ENCODE results near the gene DNER. TPM values are rescaled to one million over a fixed set of nuclear protein-coding genes. Genes with fewer than 3 reads are reported as not detected.

Gene DNER
- total RNA-seq, 4 donors from 2014 or later, result 0.41 to 2.6 (median 1.2) TPM

DNA sequence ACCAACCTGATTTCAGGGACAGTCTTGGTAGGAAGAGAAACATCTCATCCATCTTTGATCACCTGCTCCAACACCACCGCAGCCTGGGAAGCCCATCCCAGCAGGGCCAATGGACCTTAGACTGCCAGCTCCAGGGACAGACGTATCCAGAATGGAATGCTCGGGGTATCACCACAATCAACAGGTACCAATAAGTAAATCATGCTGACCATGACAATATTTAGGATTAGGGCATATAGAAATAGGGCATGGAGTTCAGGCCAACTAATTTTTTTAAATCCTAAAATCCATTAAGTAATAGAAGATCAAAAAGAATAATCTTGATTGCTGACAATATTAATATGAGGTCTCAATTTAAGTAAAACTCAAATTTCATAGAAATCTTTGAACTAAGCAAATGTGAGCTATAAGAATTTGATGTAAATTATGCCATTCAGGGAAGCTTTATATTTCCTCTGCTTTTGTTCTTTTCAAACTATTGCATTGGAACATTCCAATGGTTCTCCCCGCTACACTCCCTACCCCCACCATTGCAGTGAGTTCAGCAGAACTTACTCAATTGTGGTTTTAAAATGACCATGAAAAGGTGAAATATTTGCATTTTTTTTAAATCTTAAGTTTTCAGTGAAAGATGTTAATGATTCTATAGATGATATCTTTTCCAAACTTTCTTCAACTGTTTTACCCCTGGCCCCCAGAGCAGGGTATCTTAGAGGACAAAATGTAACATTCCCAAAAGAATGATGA, 138.6 kb downstream of the DNER start:
- H3K4me3 ChIP-seq, result no peak overlapping the region
- no peaks in the 10 kb centered on the region for H3K4me1 ChIP-seq
- no peaks in the 10 kb centered on the region for H3K9me3 ChIP-seq
- DNase-seq, result no peak
- intact Hi-C loops (cut with DNase I; ENCODE audit: low total_unique reads) (loop anchor here (10.0 kb wide), 1 partner anchor 91 kb away; no protein-coding TSS in a partner anchor), in situ Hi-C loops (cut with MboI; ENCODE audit: low sequenced_read_pairs in 4 of 4) (loop anchor here in 2 of 4 donors (25.0 kb wide), 2 partner anchors 438 to 888 kb away; no protein-coding TSS in a partner anchor)
- no peak for ATAC-seq
- no peaks in the 10 kb centered on the region for H3K36me3 ChIP-seq
- no peak for TF ChIP-seq CTCF (IDR thresholded peaks at IDR 0.05 in 4 of 5, conservative IDR thresholded peaks at IDR 0.05 in 1 of 5)
- TF ChIP-seq POLR2A (IDR thresholded peaks at IDR 0.05), result no peak
- no peaks in the 10 kb centered on the region for H3K27me3 ChIP-seq
- H3K27ac ChIP-seq, result no peak overlapping the region

GRCh38 chr2:229572507-229573271, 141.7 kb downstream of the DNER start:
- Histone ChIP-seq H3K27ac (no peak overlapping the region), H3K4me1 (no peaks in the 10 kb centered on the region), H3K27me3 (no peaks in the 10 kb centered on the region), H3K4me3 (no peak overlapping the region), H3K9me3 (no peaks in the 10 kb centered on the region), H3K36me3 (no peaks in the 10 kb centered on the region)
- ATAC-seq (no peak), DNase-seq (no peak)
- intact Hi-C loops (cut with DNase I; ENCODE audit: low total_unique reads), result loop anchor here (10.0 kb wide), 1 partner anchor 88 kb away; no protein-coding TSS in a partner anchor
- TF ChIP-seq CTCF (IDR thresholded peaks at IDR 0.05 in 4 of 5, conservative IDR thresholded peaks at IDR 0.05 in 1 of 5), result no peak
- TF ChIP-seq POLR2A (IDR thresholded peaks at IDR 0.05), result no peak
- in situ Hi-C loops (cut with MboI; ENCODE audit: low sequenced_read_pairs in 4 of 4), result no loop called here

DNA sequence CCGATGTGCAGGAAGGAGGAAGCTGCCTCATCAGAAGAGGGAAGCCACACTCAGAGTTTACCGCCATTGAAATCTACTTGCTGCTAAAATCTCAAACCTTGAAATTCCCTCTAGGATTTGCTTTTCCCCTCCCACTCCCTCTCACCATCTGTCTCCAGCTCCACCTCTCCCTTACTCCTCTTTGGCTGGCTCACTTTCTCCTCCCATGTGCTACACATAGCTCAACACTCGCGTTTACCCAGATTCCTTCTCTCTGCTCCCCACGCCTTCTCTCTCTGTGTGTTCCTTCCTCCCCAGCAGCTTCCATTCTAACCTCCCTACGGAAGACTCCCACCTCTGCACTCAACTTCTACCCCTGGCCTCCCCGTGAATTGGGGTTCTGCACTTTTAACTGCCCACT, 143.1 kb downstream of the DNER start:
- DNase-seq, result no peak
- TF ChIP-seq CTCF (IDR thresholded peaks at IDR 0.05 in 4 of 5, conservative IDR thresholded peaks at IDR 0.05 in 1 of 5) (no peak), POLR2A (IDR thresholded peaks at IDR 0.05) (no peak)
- no peak for ATAC-seq
- Histone ChIP-seq H3K36me3 (no peaks in the 10 kb centered on the region), H3K27me3 (no peaks in the 10 kb centered on the region), H3K27ac (no peak overlapping the region), H3K9me3 (no peaks in the 10 kb centered on the region), H3K4me3 (no peak overlapping the region), H3K4me1 (no peaks in the 10 kb centered on the region)
- intact Hi-C loops (cut with DNase I; ENCODE audit: low total_unique reads) (loop anchor here (10.0 kb wide), 1 partner anchor 86 kb away; no protein-coding TSS in a partner anchor), in situ Hi-C loops (cut with MboI; ENCODE audit: low sequenced_read_pairs in 4 of 4) (no loop called here)

DNA sequence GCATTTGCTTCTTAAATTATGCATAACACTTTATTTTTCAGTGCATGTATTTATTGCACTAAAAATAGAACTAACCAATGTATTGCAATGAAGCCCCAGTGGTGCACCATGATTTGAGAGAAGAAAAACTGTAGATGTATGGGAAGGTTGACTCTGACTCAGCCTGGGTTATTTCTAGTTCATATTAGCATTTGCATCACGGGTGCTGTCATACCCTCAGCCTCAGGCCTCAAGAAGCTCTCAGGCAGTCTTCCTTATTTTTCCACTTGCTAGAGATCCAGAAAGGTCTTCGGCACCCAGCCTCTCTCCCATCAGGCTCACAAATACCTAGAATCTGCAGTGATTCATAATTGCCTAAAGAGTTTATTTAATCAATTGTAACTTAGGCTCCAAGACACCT, 148.0 kb downstream of the DNER start:
- Histone ChIP-seq H3K36me3 (no peaks in the 10 kb centered on the region), H3K9me3 (no peaks in the 10 kb centered on the region), H3K4me1 (no peaks in the 10 kb centered on the region), H3K27me3 (no peaks in the 10 kb centered on the region), H3K27ac (no peak overlapping the region), H3K4me3 (no peak overlapping the region)
- in situ Hi-C loops (cut with MboI; ENCODE audit: low sequenced_read_pairs in 4 of 4), result no loop called here
- intact Hi-C loops (cut with DNase I; ENCODE audit: low total_unique reads), result no loop called here
- ATAC-seq, result no peak
- TF ChIP-seq CTCF (IDR thresholded peaks at IDR 0.05 in 4 of 5, conservative IDR thresholded peaks at IDR 0.05 in 1 of 5), result no peak
- no peak for TF ChIP-seq POLR2A (IDR thresholded peaks at IDR 0.05)
- DNase-seq, result no peak

All from gastrocnemius medialis (tissue), 4 donors.